Endodermal cell (in vitro differentiated cells): ENCODE data around the gene ZC3H12A. TPM values are rescaled to one million over a fixed set of nuclear protein-coding genes. Genes with fewer than 3 reads are reported as not detected.
"Not testable (repeated sequence)": the region's sequence is repeated elsewhere in the genome, so short reads cannot be mapped to it uniquely, and the experiment has no call there.

ENCODE experiments used
- DNase-seq: peaks from one replicate; pipeline ENCODE4 v3.0.0-alpha.2; 2017
- H3K27ac ChIP-seq: 2 replicates; pipeline ENCODE4 v1.5.1; 2013; ENCODE audit warnings: mild to moderate bottlenecking, low read depth, low read length, moderate library complexity
- H3K27me3 ChIP-seq: 2 replicates; pipeline ENCODE4 v1.6.1; 2013; ENCODE audit warnings: mild to moderate bottlenecking, low read length, moderate library complexity; ENCODE audit not compliant: insufficient read depth, control insufficient read depth, poor library complexity, severe bottlenecking
- H3K36me3 ChIP-seq: 2 replicates; pipeline ENCODE4 v1.7.0; 2013; ENCODE audit warnings: mild to moderate bottlenecking, low read length, moderate library complexity; ENCODE audit not compliant: control insufficient read depth, insufficient read depth
- H3K4me1 ChIP-seq: one replicate; pipeline ENCODE4 v1.7.0; 2013; ENCODE audit warnings: low read length; ENCODE audit not compliant: control insufficient read depth, insufficient read depth
- H3K4me3 ChIP-seq: 2 replicates; pipeline ENCODE4 v1.5.1; 2013; ENCODE audit warnings: mild to moderate bottlenecking, low read length, moderate library complexity
- H3K9ac ChIP-seq: 2 replicates; pipeline ENCODE4 v1.6.1; 2013; ENCODE audit warnings: mild to moderate bottlenecking, low read length, moderate library complexity; ENCODE audit not compliant: poor library complexity, severe bottlenecking; ENCODE audit errors: extremely low read depth
- H3K9me3 ChIP-seq: 2 replicates; pipeline ENCODE4 v1.6.1; 2013; ENCODE audit warnings: mild to moderate bottlenecking, low read length, moderate library complexity; ENCODE audit not compliant: control insufficient read depth
- H3K27ac Mint-ChIP-seq: 2 replicates; pipeline ENCODE4 v1.8.0; 2020; ENCODE audit warnings: mixed read lengths
- H3K27me3 Mint-ChIP-seq: 2 replicates; pipeline ENCODE4 v1.8.0; 2021; ENCODE audit warnings: mild to moderate bottlenecking, mixed read lengths; ENCODE audit not compliant: insufficient read depth
- H3K36me3 Mint-ChIP-seq: 2 replicates; pipeline ENCODE4 v1.8.0; 2020; ENCODE audit warnings: low read depth, mixed read lengths
- H3K4me1 Mint-ChIP-seq: 2 replicates; pipeline ENCODE4 v1.8.0; 2020; ENCODE audit warnings: mixed read lengths
- H3K4me3 Mint-ChIP-seq: 2 replicates; pipeline ENCODE4 v1.8.0; 2020; ENCODE audit warnings: mild to moderate bottlenecking, moderate library complexity, mixed read lengths
- H3K9me3 Mint-ChIP-seq: 2 replicates; pipeline ENCODE4 v1.8.0; 2020; ENCODE audit warnings: mild to moderate bottlenecking, mixed read lengths
- CTCF ChIP-seq: fragments of 200-600 bp; sonication (generic); conservative IDR thresholded peaks from 2 replicates; pipeline ENCODE4 v1.5.0; 2021; ENCODE audit warnings: antibody characterized with exemption, mild to moderate bottlenecking
- WGBS, 2 experiments: methylation state at CpG; one replicate each; pipeline versions ENCODE4 v1.1.5 to v1.1.7; 2013; ENCODE audit warnings: missing lambda C conversion rate in 2 of 2, mixed read lengths in 1 of 2; ENCODE audit not compliant: insufficient coverage in 1 of 2, insufficient read length in 1 of 2; 5-methylcytosine and 5-hydroxymethylcytosine counted together
- total RNA-seq, 2 donors: library from RNA; stranded (reverse); fragmentation: NEBNext Ultra II Directional in 1 of 2; extraction: Animal tissue kit (Norgen Biotek cat#: 25700) in 1 of 2; gene quantifications; 2 replicates in 1 of 2; 3 replicates in 1 of 2; pipeline ENCODE4 v1.2.1, GENCODE V29; 2021

The ZC3H12A gene
- total RNA-seq, 2 donors from 2014 or later: 5.5 to 5.8 TPM

GRCh38 chr1:37498872-37499617, 24.7 kb downstream of the ZC3H12A start:
- Mint-ChIP-seq H3K9me3 (no peaks in the 10 kb centered on the region), H3K27ac (no peak overlapping the region), H3K36me3 (peaks cover 31% of the 10 kb centered on the region), H3K4me3 (no peak overlapping the region), H3K4me1 (no peaks in the 10 kb centered on the region), H3K27me3 (no peaks in the 10 kb centered on the region)
- DNase-seq: no peak
- no peak overlapping the region for H3K9ac ChIP-seq
- H3K27me3 ChIP-seq: no peaks in the 10 kb centered on the region
- no peak overlapping the region for H3K4me3 ChIP-seq
- H3K27ac ChIP-seq: no peak overlapping the region
- no peak for TF ChIP-seq CTCF
- WGBS, 2 experiments: 97 to 100% methylated on average over 2 to 4 of the region's 4 CpGs
- no peaks in the 10 kb centered on the region for H3K4me1 ChIP-seq
- H3K9me3 ChIP-seq: no peaks in the 10 kb centered on the region
- H3K36me3 ChIP-seq: peaks cover 68% of the 10 kb centered on the region

GRCh38 chr1:37501661-37502060, 27.3 kb downstream of the ZC3H12A start:
- no peaks in the 10 kb centered on the region for H3K27me3 Mint-ChIP-seq
- H3K4me3 ChIP-seq: no peak overlapping the region
- no peaks in the 10 kb centered on the region for H3K27me3 ChIP-seq
- H3K27ac ChIP-seq: no peak overlapping the region
- peaks cover 70% of the 10 kb centered on the region for H3K36me3 ChIP-seq
- DNase-seq: no peak
- H3K4me1 Mint-ChIP-seq: no peaks in the 10 kb centered on the region
- 90 to 97% methylated on average over 5 of the region's 5 CpGs for WGBS, 2 experiments
- no peaks in the 10 kb centered on the region for H3K9me3 Mint-ChIP-seq
- no peaks in the 10 kb centered on the region for H3K9me3 ChIP-seq
- H3K9ac ChIP-seq: no peak overlapping the region
- H3K4me1 ChIP-seq: no peaks in the 10 kb centered on the region
- no peak for TF ChIP-seq CTCF
- H3K4me3 Mint-ChIP-seq: no peak overlapping the region
- no peak overlapping the region for H3K27ac Mint-ChIP-seq
- H3K36me3 Mint-ChIP-seq: peaks cover 37% of the 10 kb centered on the region

- DNase-seq: no peak
- Mint-ChIP-seq H3K27ac (no peak overlapping the region), H3K27me3 (no peaks in the 10 kb centered on the region), H3K4me3 (no peak overlapping the region), H3K4me1 (no peaks in the 10 kb centered on the region), H3K9me3 (no peaks in the 10 kb centered on the region), H3K36me3 (peaks cover 36% of the 10 kb centered on the region)
- Histone ChIP-seq H3K4me3 (no peak overlapping the region), H3K9me3 (no peaks in the 10 kb centered on the region), H3K27ac (no peak overlapping the region), H3K36me3 (peaks cover 68% of the 10 kb centered on the region), H3K4me1 (no peaks in the 10 kb centered on the region), H3K27me3 (no peaks in the 10 kb centered on the region), H3K9ac (no peak overlapping the region)
- TF ChIP-seq CTCF: no peak
These were observed 27.7 kb downstream of the ZC3H12A start for GRCh38 chr1:37502104-37502503.

- peaks cover 43% of the 10 kb centered on the region for H3K36me3 Mint-ChIP-seq
- not testable (repeated sequence) for H3K27ac ChIP-seq, H3K27me3 Mint-ChIP-seq, H3K9me3 Mint-ChIP-seq, H3K4me1 ChIP-seq, H3K9ac ChIP-seq, H3K27me3 ChIP-seq, H3K4me3 Mint-ChIP-seq, H3K27ac Mint-ChIP-seq, H3K9me3 ChIP-seq, H3K4me3 ChIP-seq, DNase-seq, H3K4me1 Mint-ChIP-seq
- H3K36me3 ChIP-seq: peaks cover 70% of the 10 kb centered on the region
- WGBS, 2 experiments: 98 to 100% methylated on average over 2 of the region's 2 CpGs
These were observed 28.4 kb downstream of the ZC3H12A start for GRCh38 chr1:37502791-37503190.
